Medulla oblongata (tissue), 1 donor: ENCODE results near the gene LEF1.
"Not testable (repeated sequence)": the region's sequence is repeated elsewhere in the genome, so short reads cannot be mapped to it uniquely, and the experiment has no call there.

Source experiments
- DNase-seq: peaks from one replicate; pipeline ENCODE4 v3.0.0-alpha.2; 2015; ENCODE audit errors: extremely low spot score

LEF1 gene

GRCh38 chr4:108060686-108061321, 107.9 kb downstream of the LEF1 start:
- DNase-seq: no peak

- DNase-seq: peak; percentile 72
These were observed 108.6 kb downstream of the LEF1 start for GRCh38 chr4:108060164-108060563.

- DNase-seq: no peak
These were observed 109.9 kb downstream of the LEF1 start for GRCh38 chr4:108058685-108059440.

- no peak for DNase-seq
These were observed 112.3 kb downstream of the LEF1 start for GRCh38 chr4:108056418-108056817.

- no peak for DNase-seq
These were observed 112.9 kb downstream of the LEF1 start for GRCh38 chr4:108055787-108056186.

GRCh38 chr4:108054025-108054638, 114.6 kb downstream of the LEF1 start:
- no peak for DNase-seq

- DNase-seq: no peak
These were observed 115.5 kb downstream of the LEF1 start for GRCh38 chr4:108053251-108053711.

GRCh38 chr4:108052558-108053120, 116.1 kb downstream of the LEF1 start:
- no peak for DNase-seq

- no peak for DNase-seq
These were observed 117.4 kb downstream of the LEF1 start for GRCh38 chr4:108051343-108051742.

- not testable (repeated sequence) for DNase-seq
These were observed 118.3 kb downstream of the LEF1 start for GRCh38 chr4:108050166-108051111.

- no peak for DNase-seq
These were observed 119.3 kb downstream of the LEF1 start for GRCh38 chr4:108049406-108049805.

GRCh38 chr4:108048997-108049396, 119.7 kb downstream of the LEF1 start:
- DNase-seq: no peak

- DNase-seq: no peak
These were observed 120.6 kb downstream of the LEF1 start for GRCh38 chr4:108048157-108048556.

- DNase-seq: peak; percentile 36
These were observed 121.5 kb downstream of the LEF1 start for GRCh38 chr4:108047199-108047598.

- DNase-seq: peak; percentile 85
These were observed 123.1 kb downstream of the LEF1 start for GRCh38 chr4:108045687-108046024.

- no peak for DNase-seq
These were observed 123.6 kb downstream of the LEF1 start for GRCh38 chr4:108044951-108045686.

- DNase-seq: no peak
These were observed 125.2 kb downstream of the LEF1 start for GRCh38 chr4:108043526-108043925.

- DNase-seq: no peak
These were observed 125.8 kb downstream of the LEF1 start for GRCh38 chr4:108042927-108043326.

- no peak for DNase-seq
These were observed 130.8 kb downstream of the LEF1 start for GRCh38 chr4:108037884-108038283.

GRCh38 chr4:108036213-108036612, 132.5 kb downstream of the LEF1 start:
- DNase-seq: no peak

GRCh38 chr4:108035691-108036090, 133.0 kb downstream of the LEF1 start:
- no peak for DNase-seq
